Activated CD4-positive, CD25-positive, alpha-beta regulatory T cell (primary cell): ENCODE measurements around the gene ELOA.
"Not testable (repeated sequence)": the region's sequence is repeated elsewhere in the genome, so short reads cannot be mapped to it uniquely, and the experiment has no call there.

ENCODE experiments used
- DNase-seq, 4 experiments: peaks; one replicate each; lab custom pipeline; 2025; lab: John Stamatoyannopoulos, UW

ELOA gene

GRCh38 chr1:23736437-23737134, 6.7 kb upstream of the ELOA start:
- no peak for DNase-seq

GRCh38 chr1:23741609-23742008, 1.7 kb upstream of the ELOA start:
- no peak for DNase-seq

- peak in 1 of 4 experiments; percentile 37 for DNase-seq
Measured at GRCh38 chr1:23742670-23743286, 493 bp upstream of the ELOA start.

- DNase-seq, result no peak
Measured at GRCh38 chr1:23745515-23745914, 2.2 kb downstream of the ELOA start.

- no peak for DNase-seq
Measured at GRCh38 chr1:23748016-23748415, 4.7 kb downstream of the ELOA start.

- DNase-seq, result no peak
Measured at GRCh38 chr1:23751050-23751814, 8.0 kb downstream of the ELOA start.

GRCh38 chr1:23751815-23752200, 8.5 kb downstream of the ELOA start:
- no peak for DNase-seq

GRCh38 chr1:23752909-23753308, 9.6 kb downstream of the ELOA start:
- no peak for DNase-seq

- DNase-seq, result no peak
Measured at GRCh38 chr1:23756676-23757075, 13.4 kb downstream of the ELOA start.

GRCh38 chr1:23757812-23758211, 14.5 kb downstream of the ELOA start:
- DNase-seq, result no peak

GRCh38 chr1:23759277-23759676, 16.0 kb downstream of the ELOA start:
- no peak for DNase-seq

- DNase-seq, result no peak
Measured at GRCh38 chr1:23763041-23763577, 19.8 kb downstream of the ELOA start.

- no peak for DNase-seq
Measured at GRCh38 chr1:23768733-23769132, 25.5 kb downstream of the ELOA start.

GRCh38 chr1:23772049-23772853, 29.0 kb downstream of the ELOA start:
- DNase-seq, result peak; percentile 66 to 87 (median 74)

- DNase-seq, result no peak
Measured at GRCh38 chr1:23772854-23773242, 29.6 kb downstream of the ELOA start.

GRCh38 chr1:23774174-23774880, 31.1 kb downstream of the ELOA start:
- no peak for DNase-seq

GRCh38 chr1:23776217-23776616, 32.9 kb downstream of the ELOA start:
- DNase-seq, result no peak

GRCh38 chr1:23777979-23778814, 34.9 kb downstream of the ELOA start, which contains the start of gene PITHD1:
PITHD1 (plus strand) TSS chr1:23778418; CDS start chr1:23778516, 98 bp downstream.
- DNase-seq, result peak; percentile 54 to 72 (median 61)

- DNase-seq, result no peak
Measured at GRCh38 chr1:23779826-23780371, 36.6 kb downstream of the ELOA start.

- not testable (repeated sequence) for DNase-seq
Measured at GRCh38 chr1:23783141-23783540, 39.9 kb downstream of the ELOA start.
